Fibroblast of skin of right biceps (primary cell): ENCODE results near the gene DMD.
"Not testable (repeated sequence)": the region's sequence is repeated elsewhere in the genome, so short reads cannot be mapped to it uniquely, and the experiment has no call there.

Experiments used
- DNase-seq: peaks from one replicate; pipeline ENCODE4 v3.0.0-alpha.2; 2013

DMD gene

GRCh38 chrX:32842053-32842452, 369.3 kb downstream of the DMD start:
- no peak for DNase-seq

GRCh38 chrX:32839781-32840180, 371.6 kb downstream of the DMD start:
- DNase-seq, result no peak

GRCh38 chrX:32825009-32825408, 386.3 kb downstream of the DMD start:
- DNase-seq, result no peak

GRCh38 chrX:32804034-32804433, 407.3 kb downstream of the DMD start:
- DNase-seq, result no peak

- DNase-seq, result no peak
Measured at GRCh38 chrX:32798990-32799389, 412.4 kb downstream of the DMD start.

- no peak for DNase-seq
Measured at GRCh38 chrX:32788936-32789335, 422.4 kb downstream of the DMD start.

GRCh38 chrX:32780109-32780508, 431.2 kb downstream of the DMD start:
- DNase-seq, result no peak

GRCh38 chrX:32778965-32779364, 432.4 kb downstream of the DMD start:
- DNase-seq, result no peak

GRCh38 chrX:32774966-32775365, 436.4 kb downstream of the DMD start:
- no peak for DNase-seq

- DNase-seq, result no peak
Measured at GRCh38 chrX:32749070-32749469, 462.3 kb downstream of the DMD start.

- DNase-seq, result no peak
Measured at GRCh38 chrX:32745323-32745722, 466.0 kb downstream of the DMD start.

- DNase-seq, result no peak
Measured at GRCh38 chrX:32744921-32745320, 466.4 kb downstream of the DMD start.

- DNase-seq, result no peak
Measured at GRCh38 chrX:32741910-32742309, 469.4 kb downstream of the DMD start.

- DNase-seq, result no peak
Measured at GRCh38 chrX:32708542-32708941, 502.8 kb downstream of the DMD start.

- DNase-seq, result not testable (repeated sequence)
Measured at GRCh38 chrX:32705385-32705784, 506.0 kb downstream of the DMD start.

GRCh38 chrX:32687379-32687778, 524.0 kb downstream of the DMD start:
- no peak for DNase-seq

GRCh38 chrX:32678487-32678886, 532.9 kb downstream of the DMD start:
- DNase-seq, result no peak

GRCh38 chrX:32673193-32673592, 538.2 kb downstream of the DMD start:
- no peak for DNase-seq

- no peak for DNase-seq
Measured at GRCh38 chrX:32662516-32662915, 548.8 kb downstream of the DMD start.

GRCh38 chrX:32644476-32645245, 566.7 kb downstream of the DMD start:
- no peak for DNase-seq

- no peak for DNase-seq
Measured at GRCh38 chrX:32642283-32642682, 569.1 kb downstream of the DMD start.

GRCh38 chrX:32618154-32618553, 593.2 kb downstream of the DMD start:
- DNase-seq, result no peak

- no peak for DNase-seq
Measured at GRCh38 chrX:32614707-32615106, 596.6 kb downstream of the DMD start.

GRCh38 chrX:32599156-32599555, 612.2 kb downstream of the DMD start:
- no peak for DNase-seq

GRCh38 chrX:32598707-32599106, 612.6 kb downstream of the DMD start:
- DNase-seq, result no peak
